HepG2 (cell line): ENCODE measurements around the gene RNASE12. TPM values are rescaled to one million over a fixed set of nuclear protein-coding genes. Genes with fewer than 3 reads are reported as not detected.
A peak's percentile ranks its signal among the peaks of the same experiment; 100 is the strongest.

Experiments
- ARNTL ChIP-seq: sonication (generic); formaldehyde crosslinking; IDR thresholded peaks from 2 replicates; pipeline ENCODE4 v1.4.0; 2020; ENCODE audit warnings: mild to moderate bottlenecking, missing genetic modification reagents
- ATF1 ChIP-seq: IDR thresholded peaks from 2 replicates; pipeline ENCODE4 v1.6.1; 2016; ENCODE audit warnings: mild to moderate bottlenecking, control low read depth
- ATRX ChIP-seq: sonication (generic); formaldehyde crosslinking; IDR thresholded peaks from 2 replicates; pipeline ENCODE4 v1.4.0; 2020; ENCODE audit warnings: missing genetic modification reagents, borderline replicate concordance
- CREB1 ChIP-seq, 2 experiments: fragments of 450-650 bp in 1 of 2; IDR thresholded peaks; 2 replicates each; pipeline ENCODE4 v1.6.1; 2016 to 2017; ENCODE audit warnings: control low read depth in 1 of 2, mild to moderate bottlenecking in 1 of 2, missing compliant biosample characterization in 1 of 2, missing genetic modification characterization in 1 of 2
- FOXM1 ChIP-seq: sonication (generic); formaldehyde crosslinking; IDR thresholded peaks from 2 replicates; pipeline ENCODE4 v1.5.0; 2020; ENCODE audit warnings: missing genetic modification reagents
- MAF1 ChIP-seq: sonication (generic); formaldehyde crosslinking; IDR thresholded peaks from 2 replicates; pipeline ENCODE4 v1.5.0; 2020; ENCODE audit warnings: missing genetic modification reagents, borderline replicate concordance
- MIXL1 ChIP-seq: IDR thresholded peaks from 2 replicates; pipeline ENCODE4 v1.6.1; 2016
- NR1H2 ChIP-seq: sonication (generic); formaldehyde crosslinking; IDR thresholded peaks from 2 replicates; pipeline ENCODE4 v1.8.1; 2022; ENCODE audit warnings: low read depth, missing genetic modification reagents, borderline replicate concordance
- POLR2G ChIP-seq: fragments of 200-400 bp; formaldehyde crosslinking; IDR thresholded peaks from 2 replicates; pipeline ENCODE4 v1.6.1; 2018; ENCODE audit warnings: mild to moderate bottlenecking, low read depth, low read length, moderate library complexity
- PREB ChIP-seq: sonication (generic); formaldehyde crosslinking; IDR thresholded peaks from 2 replicates; pipeline ENCODE4 v1.4.0; 2020; ENCODE audit warnings: missing genetic modification reagents
- RFX5 ChIP-seq: IDR thresholded peaks from 2 replicates; pipeline ENCODE4 v1.6.1; 2011; ENCODE audit warnings: low read depth, low read length, improper control_type of control experiment
- SRSF9 ChIP-seq: fragments of 200-400 bp; formaldehyde crosslinking; IDR thresholded peaks from 2 replicates; pipeline ENCODE4 v1.6.1; 2018; ENCODE audit warnings: borderline replicate concordance, mild to moderate bottlenecking, low read depth, low read length; ENCODE audit not compliant: insufficient read depth, poor library complexity, severe bottlenecking
- SSRP1 ChIP-seq: IDR thresholded peaks from 2 replicates; pipeline ENCODE4 v1.6.1; 2016; ENCODE audit warnings: control low read depth
- U2AF2 ChIP-seq: fragments of 200-400 bp; formaldehyde crosslinking; IDR thresholded peaks from 2 replicates; pipeline ENCODE4 v1.6.1; 2017; ENCODE audit warnings: low read depth, mild to moderate bottlenecking, low read length
- ZBTB25 ChIP-seq: IDR thresholded peaks from 2 replicates; pipeline ENCODE4 v1.6.1; 2018; ENCODE audit warnings: missing genetic modification reagents
- ZNF337 ChIP-seq: sonication (generic); formaldehyde crosslinking; IDR thresholded peaks from 2 replicates; pipeline ENCODE4 v1.5.1; 2020; ENCODE audit warnings: missing genetic modification reagents, low read depth, mild to moderate bottlenecking, borderline replicate concordance
- ZNF547 ChIP-seq: sonication (generic); formaldehyde crosslinking; IDR thresholded peaks from 2 replicates; pipeline ENCODE4 v1.5.1; 2020; ENCODE audit warnings: mild to moderate bottlenecking, missing genetic modification reagents
- ZNF550 ChIP-seq: sonication (generic); formaldehyde crosslinking; IDR thresholded peaks from 2 replicates; pipeline ENCODE4 v1.4.0; 2020; ENCODE audit warnings: mild to moderate bottlenecking, missing genetic modification reagents, borderline replicate concordance
- ZNF674 ChIP-seq: sonication (generic); formaldehyde crosslinking; IDR thresholded peaks from 2 replicates; pipeline ENCODE4 v1.5.0; 2020; ENCODE audit warnings: low read depth, mild to moderate bottlenecking, missing genetic modification reagents
- ZNF879 ChIP-seq: sonication (generic); formaldehyde crosslinking; IDR thresholded peaks from 2 replicates; pipeline ENCODE4 v1.8.1; 2023; ENCODE audit warnings: missing genetic modification reagents
- ZNF883 ChIP-seq: sonication (generic); formaldehyde crosslinking; IDR thresholded peaks from 2 replicates; pipeline ENCODE4 v1.5.1; 2020; ENCODE audit warnings: mild to moderate bottlenecking, missing genetic modification reagents; ENCODE audit errors: not compliant biosample characterization
- polyA plus RNA-seq, 8 experiments: library from polyadenylated mRNA; depleted of rRNA in 3 of 8; stranded (reverse) in 7 of 8; unstranded in 1 of 8; fragments of >200 nt; fragmentation: Illumina TruSeq in 4 of 8; extraction: Trizol in 4 of 8; gene quantifications; 2 replicates each; pipeline versions ENCODE4 v1.2.1 to v1.2.3, GENCODE V29; 2011 to 2016; ENCODE audit warnings: low read depth in 4 of 8, missing spikeins in 1 of 8, mixed read lengths in 1 of 8; ENCODE audit not compliant: insufficient read depth in 1 of 8
- total RNA-seq, 5 experiments: library from RNA; depleted of rRNA; stranded (reverse); fragments of >200 nt; fragmentation: Illumina TruSeq; extraction: Trizol; gene quantifications; 2 replicates each; pipeline ENCODE4 v1.2.3, GENCODE V29; 2016; ENCODE audit warnings: low read depth in 1 of 5
- TF ChIP-seq, protein P1 (sequence below): sonication (generic); formaldehyde crosslinking; IDR thresholded peaks from 2 replicates; pipeline ENCODE4 v1.4.0; 2020; ENCODE audit warnings: mild to moderate bottlenecking, missing genetic modification reagents
- TF ChIP-seq, protein P2 (sequence below): sonication (generic); formaldehyde crosslinking; IDR thresholded peaks from 2 replicates; pipeline ENCODE4 v1.4.0; 2020; ENCODE audit warnings: missing genetic modification reagents
- TF ChIP-seq, protein P3 (sequence below): sonication (generic); formaldehyde crosslinking; IDR thresholded peaks from 2 replicates; pipeline ENCODE4 v1.4.0; 2020; ENCODE audit warnings: missing genetic modification reagents

The RNASE12 gene
- total and polyA plus RNA-seq, 2 of the 13 experiments (the other 11 are each of a cell fraction or from before 2014, with no cell fraction given): not detected

- no peak for TF ChIP-seq SRSF9
- TF ChIP-seq, protein P1, sequence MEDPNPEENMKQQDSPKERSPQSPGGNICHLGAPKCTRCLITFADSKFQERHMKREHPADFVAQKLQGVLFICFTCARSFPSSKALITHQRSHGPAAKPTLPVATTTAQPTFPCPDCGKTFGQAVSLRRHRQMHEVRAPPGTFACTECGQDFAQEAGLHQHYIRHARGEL (CRISPR knock-in tag): no peak
- TF ChIP-seq, protein P2, sequence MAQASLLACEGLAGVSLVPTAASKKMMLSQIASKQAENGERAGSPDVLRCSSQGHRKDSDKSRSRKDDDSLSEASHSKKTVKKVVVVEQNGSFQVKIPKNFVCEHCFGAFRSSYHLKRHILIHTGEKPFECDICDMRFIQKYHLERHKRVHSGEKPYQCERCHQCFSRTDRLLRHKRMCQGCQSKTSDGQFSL (CRISPR knock-in tag): no peak
- no peak for TF ChIP-seq ATRX (CRISPR knock-in tag)
- TF ChIP-seq, protein P3, sequence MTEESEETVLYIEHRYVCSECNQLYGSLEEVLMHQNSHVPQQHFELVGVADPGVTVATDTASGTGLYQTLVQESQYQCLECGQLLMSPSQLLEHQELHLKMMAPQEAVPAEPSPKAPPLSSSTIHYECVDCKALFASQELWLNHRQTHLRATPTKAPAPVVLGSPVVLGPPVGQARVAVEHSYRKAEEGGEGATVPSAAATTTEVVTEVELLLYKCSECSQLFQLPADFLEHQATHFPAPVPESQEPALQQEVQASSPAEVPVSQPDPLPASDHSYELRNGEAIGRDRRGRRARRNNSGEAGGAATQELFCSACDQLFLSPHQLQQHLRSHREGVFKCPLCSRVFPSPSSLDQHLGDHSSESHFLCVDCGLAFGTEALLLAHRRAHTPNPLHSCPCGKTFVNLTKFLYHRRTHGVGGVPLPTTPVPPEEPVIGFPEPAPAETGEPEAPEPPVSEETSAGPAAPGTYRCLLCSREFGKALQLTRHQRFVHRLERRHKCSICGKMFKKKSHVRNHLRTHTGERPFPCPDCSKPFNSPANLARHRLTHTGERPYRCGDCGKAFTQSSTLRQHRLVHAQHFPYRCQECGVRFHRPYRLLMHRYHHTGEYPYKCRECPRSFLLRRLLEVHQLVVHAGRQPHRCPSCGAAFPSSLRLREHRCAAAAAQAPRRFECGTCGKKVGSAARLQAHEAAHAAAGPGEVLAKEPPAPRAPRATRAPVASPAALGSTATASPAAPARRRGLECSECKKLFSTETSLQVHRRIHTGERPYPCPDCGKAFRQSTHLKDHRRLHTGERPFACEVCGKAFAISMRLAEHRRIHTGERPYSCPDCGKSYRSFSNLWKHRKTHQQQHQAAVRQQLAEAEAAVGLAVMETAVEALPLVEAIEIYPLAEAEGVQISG (CRISPR knock-in tag): peak; percentile 81
- TF ChIP-seq SSRP1 (CRISPR knock-in tag): peak; percentile 96
- TF ChIP-seq ZNF674: 0 out of 2 replicates have a peak, but pooled peaks have one; percentile 80
- TF ChIP-seq ZNF550 (CRISPR knock-in tag): no peak
- no peak; the same call in 1 of the 2 replicates for TF ChIP-seq NR1H2 (CRISPR knock-in tag)
- TF ChIP-seq U2AF2: 0 out of 2 replicates have a peak, but pooled peaks have one; percentile 78
- TF ChIP-seq ZNF883 (CRISPR knock-in tag): peak; percentile 93
- no peak for TF ChIP-seq ZNF337 (CRISPR knock-in tag)
- TF ChIP-seq POLR2G: no peak
- peak; percentile 91 for TF ChIP-seq MIXL1 (CRISPR knock-in tag)
- TF ChIP-seq ARNTL (CRISPR knock-in tag): peak; percentile 95
- no peak for TF ChIP-seq PREB (CRISPR knock-in tag)
- 0 out of 2 replicates have a peak, but pooled peaks have one; percentile 28 for TF ChIP-seq CREB1 (IDR thresholded peaks at IDR 0.05)
- TF ChIP-seq CREB1 (CRISPR knock-in tag; IDR thresholded peaks at IDR 0.05): peak; percentile 72; the same call in 1 of the 2 replicates
- TF ChIP-seq MAF1 (CRISPR knock-in tag): peak; percentile 98
- TF ChIP-seq RFX5: no peak
- TF ChIP-seq ZNF547 (CRISPR knock-in tag): peak; percentile 90
- TF ChIP-seq ATF1 (CRISPR knock-in tag): peak; percentile 76
- TF ChIP-seq ZNF879 (CRISPR knock-in tag): no peak
- no peak for TF ChIP-seq FOXM1 (CRISPR knock-in tag)
- peak; percentile 75 for TF ChIP-seq ZBTB25 (CRISPR knock-in tag)
These were observed 22.2 kb upstream of the RNASE12 start (continued) for GRCh38 chr14:20613094-20614037.
